Activated CD8-positive, alpha-beta memory T cell treated with anti-CD3 and anti-CD28 coated beads for 48 hours (primary cell): ENCODE results near the gene AGFG1.

Experiments used
- DNase-seq, 3 experiments: peaks; one replicate each; pipeline ENCODE4 v3.0.0-alpha.2; 2020; ENCODE audit warnings: low read depth in 2 of 3, low spot score in 2 of 3

AGFG1 gene

GRCh38 chr2:227602358-227602757 is 130.4 kb downstream of the AGFG1 start:
- DNase-seq = no peak

DNA sequence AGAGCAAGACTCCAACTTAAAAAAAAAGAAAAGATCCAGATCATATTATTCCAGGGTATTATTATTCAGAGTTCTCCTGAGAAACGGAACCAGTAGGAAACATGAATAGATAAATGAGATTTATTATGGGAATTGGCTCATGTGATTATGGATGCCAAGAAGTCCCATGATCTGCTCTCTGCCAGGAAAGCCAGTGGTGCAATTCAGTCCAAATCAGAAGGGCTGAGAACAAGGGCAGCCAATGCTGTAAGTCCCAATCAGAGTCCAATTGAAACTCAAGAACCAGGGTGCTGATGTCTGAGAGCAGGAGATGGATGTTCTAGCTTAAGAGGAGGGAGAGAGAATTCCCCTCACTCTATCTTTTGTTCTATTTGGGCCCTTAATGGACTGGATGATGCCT is 134.5 kb downstream of the AGFG1 start:
- DNase-seq = no peak

DNA sequence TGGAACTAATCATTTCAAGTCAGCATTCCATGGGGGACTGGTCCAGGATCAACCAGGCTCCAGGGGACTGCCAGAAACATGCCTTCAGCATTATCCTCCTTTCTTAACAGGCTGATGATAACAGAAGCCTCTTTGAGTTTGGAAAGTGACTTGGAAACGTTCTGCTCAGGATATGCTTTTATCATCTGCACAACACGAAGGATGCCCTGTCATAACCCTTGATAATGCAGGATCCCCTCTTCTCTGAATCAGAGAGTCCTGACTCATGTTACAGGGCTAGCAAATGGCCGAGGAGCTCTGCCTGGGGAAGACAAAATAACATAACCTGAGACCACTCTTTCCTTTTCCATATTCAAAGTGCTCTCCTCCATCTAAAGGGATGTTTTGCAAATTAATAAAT is 136.0 kb downstream of the AGFG1 start:
- DNase-seq = no peak

DNA sequence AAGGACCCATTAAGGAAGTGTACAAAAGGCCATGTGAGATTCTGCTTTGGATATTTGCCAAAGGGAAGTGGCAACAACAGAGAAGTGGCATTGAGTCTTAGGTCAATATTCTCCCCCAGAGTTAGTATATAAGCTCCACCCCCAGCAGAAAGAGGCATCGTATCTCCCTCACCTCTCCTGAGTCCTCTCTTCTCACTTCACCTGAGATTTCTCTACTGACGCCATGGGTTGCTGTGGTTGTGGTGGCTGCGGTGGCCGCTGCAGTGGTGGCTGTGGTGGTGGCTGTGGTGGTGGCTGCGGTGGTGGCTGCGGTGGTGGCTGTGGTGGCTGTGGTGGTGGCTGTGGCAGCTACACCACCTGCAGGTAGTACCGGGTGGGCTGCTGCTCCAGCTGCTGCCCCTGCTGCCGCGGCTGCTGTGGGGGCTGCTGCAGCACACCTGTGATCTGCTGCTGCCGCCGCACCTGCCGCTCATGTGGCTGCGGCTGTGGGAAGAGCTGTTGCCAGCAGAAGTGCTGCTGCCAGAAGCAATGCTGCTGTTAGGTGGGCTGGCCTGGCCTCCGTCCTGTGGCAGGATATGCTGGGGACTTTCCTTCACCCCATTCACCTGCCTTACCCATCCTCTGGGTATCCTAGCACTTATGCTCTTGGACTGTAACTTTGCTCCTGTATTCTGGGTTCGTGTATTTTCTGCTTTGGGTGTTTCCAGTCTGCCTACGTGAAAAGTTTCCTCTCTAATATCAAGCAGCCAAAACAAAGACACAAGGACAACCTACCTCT is 136.8 kb downstream of the AGFG1 start:
- DNase-seq = no peak

GRCh38 chr2:227610123-227610522 is 138.2 kb downstream of the AGFG1 start:
- no peak for DNase-seq
